Measurements from ENCODE around the gene RPL6.

The RPL6 gene

GRCh38 chr12:112370868-112371510 is 38.4 kb downstream of the RPL6 start:
- DNase-seq: no peak

DNA sequence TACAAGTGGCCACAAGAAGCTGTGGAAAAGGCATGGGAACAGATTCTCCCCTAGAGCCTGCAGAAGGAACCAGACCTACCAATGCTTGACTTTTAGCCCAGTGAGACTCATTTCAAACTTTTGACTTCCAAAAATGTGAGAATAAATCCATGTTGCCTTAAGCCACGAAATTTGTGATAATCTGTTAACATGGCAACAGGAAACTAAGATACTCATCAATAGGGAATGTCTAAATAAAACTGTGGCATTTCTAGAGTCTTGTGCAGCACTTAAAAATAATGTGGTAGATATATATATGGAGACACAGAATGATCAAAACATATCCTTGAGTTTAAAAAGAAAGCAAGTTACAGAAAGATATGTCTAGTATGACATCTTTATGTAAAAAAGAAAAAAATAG is 39.2 kb downstream of the RPL6 start:
- no peak for DNase-seq

- DNase-seq: no peak
These were observed 40.5 kb downstream of the RPL6 start for GRCh38 chr12:112368856-112369255.

- no peak for DNase-seq
These were observed 41.4 kb downstream of the RPL6 start for GRCh38 chr12:112367965-112368364.

DNA sequence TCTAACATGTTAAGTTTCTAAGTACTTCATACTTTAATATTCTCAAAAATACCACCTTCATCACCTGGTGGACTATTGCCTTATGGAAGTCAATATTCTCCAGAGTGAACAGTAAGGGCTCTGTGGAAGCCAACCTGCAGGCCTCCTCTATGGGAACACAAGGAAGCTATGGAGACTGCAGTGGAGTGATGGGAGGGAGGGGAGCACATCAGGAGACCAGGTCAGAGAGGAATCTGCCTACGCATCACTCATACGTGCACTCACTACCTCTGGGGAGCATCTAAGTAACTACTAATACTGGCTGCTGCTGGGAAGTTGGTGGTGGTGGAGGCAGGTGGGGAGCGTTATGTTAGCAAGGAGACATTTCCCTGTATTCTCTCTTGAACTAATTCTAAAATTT is 47.1 kb downstream of the RPL6 start:
- no peak for DNase-seq

GRCh38 chr12:112361271-112361670 is 48.1 kb downstream of the RPL6 start:
- DNase-seq: no peak

DNA sequence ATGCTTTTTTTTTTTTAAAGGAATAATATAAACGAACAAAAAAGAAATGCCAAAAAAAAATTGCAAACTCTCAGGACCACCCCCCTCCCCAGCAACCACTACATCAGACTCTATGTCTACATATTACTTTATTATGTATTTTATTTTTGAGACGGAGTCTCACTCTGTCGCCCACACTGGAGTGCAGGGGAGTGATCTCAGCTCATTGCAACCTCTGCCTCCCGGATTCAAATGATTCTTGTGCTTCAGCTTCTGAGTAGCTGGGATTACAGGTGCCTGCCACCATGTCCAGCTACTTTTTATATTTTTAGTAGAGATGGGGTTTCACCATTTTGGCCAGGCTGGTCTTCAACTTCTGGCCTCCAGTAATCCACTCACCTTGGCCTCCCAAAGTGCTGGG is 50.1 kb downstream of the RPL6 start:
- DNase-seq: no peak

DNA sequence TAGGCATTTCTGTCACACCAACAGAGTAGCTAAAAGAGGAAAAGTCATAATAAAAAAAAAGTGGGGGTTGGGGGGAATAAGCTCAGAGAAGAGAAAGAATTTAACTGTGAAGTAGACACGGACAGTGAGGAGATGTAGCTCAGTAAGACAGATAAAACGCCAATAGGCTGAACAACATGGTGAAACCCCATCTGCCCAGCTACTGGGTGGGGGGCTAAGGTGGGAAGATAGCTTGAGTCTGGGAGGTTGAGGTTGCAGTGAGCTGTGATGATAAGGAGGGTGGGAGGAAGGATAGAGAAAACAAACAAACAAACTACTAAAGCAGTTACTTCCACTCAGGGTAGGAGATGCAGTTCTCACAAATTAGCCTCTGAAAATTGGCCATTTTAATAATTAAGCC is 52.2 kb downstream of the RPL6 start:
- DNase-seq: no peak

Measured in CD4-positive, alpha-beta T cell treated with Interleukin-17A for 1 hour (primary cell).